HG03378 (cell line): ENCODE data around the gene KRT27.
"Not testable (repeated sequence)": the region's sequence is repeated elsewhere in the genome, so short reads cannot be mapped to it uniquely, and the experiment has no call there.

ENCODE experiments used
- ATAC-seq: cut with Tn5 transposase; IDR thresholded peaks from one replicate; pipeline ENCODE4 v1.9.1; 2021; ENCODE audit warnings: mild to moderate bottlenecking, moderate library complexity; ENCODE audit not compliant: unreplicated experiment

Gene KRT27, protein sequence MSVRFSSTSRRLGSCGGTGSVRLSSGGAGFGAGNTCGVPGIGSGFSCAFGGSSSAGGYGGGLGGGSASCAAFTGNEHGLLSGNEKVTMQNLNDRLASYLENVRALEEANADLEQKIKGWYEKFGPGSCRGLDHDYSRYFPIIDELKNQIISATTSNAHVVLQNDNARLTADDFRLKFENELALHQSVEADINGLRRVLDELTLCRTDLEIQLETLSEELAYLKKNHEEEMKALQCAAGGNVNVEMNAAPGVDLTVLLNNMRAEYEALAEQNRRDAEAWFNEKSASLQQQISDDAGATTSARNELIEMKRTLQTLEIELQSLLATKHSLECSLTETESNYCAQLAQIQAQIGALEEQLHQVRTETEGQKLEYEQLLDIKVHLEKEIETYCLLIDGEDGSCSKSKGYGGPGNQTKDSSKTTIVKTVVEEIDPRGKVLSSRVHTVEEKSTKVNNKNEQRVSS

DNA sequence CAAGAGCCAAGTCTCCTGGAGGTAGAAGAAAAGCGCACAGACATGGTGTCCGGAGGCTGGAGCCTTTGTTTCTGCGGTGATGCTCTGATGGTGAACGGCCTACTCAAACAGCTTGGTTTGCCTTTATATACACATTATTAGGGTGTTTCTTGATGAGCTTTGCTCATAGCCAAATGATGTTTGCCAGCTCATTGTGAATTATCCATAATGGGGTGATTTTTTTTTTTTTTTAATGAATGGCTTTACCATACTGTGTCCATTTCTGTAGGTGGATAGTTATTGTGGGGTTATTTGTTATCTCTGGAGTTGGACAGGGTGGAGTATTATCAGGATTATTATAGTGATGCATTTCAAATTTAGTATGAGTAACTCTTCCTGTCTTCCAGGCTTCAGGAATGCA lies at the start of gene KRT27:
Gene KRT27 (minus strand): TSS at position 101 of the 400 bp plus-strand sequence. CDS start 57 bp downstream, at position 44.
- ATAC-seq, result no peak

DNA sequence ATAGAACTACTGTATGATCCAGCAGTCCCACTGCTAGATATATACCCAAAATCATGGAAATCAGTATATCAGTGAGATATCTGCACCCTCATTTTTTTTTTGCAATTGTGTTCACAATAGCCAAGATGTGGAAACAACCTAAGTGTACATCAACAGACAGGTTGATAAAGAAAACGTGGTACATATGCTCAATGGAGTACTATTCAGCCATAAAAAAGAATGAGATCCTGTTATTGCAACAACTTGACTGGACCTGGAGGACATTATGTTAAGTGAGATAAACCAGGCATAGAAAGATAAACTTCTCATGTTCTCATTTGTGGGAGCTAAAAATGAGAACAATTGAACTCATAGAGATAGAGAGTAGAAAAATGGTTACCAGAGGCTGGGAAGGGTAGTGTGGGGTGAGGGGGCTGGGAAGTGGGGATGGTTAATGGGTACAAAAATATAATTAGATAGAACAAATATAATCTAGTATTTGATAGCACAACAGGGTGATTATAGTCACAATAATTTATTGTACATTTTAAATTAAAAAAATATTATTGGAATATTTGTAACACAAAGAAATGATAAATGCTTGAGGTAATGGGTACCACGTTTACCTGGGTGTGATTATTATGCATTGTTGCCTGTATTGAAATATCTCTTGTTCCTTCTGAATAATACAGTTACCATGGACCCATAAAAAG lies 47.9 kb upstream of the KRT27 start:
- no peak for ATAC-seq

DNA sequence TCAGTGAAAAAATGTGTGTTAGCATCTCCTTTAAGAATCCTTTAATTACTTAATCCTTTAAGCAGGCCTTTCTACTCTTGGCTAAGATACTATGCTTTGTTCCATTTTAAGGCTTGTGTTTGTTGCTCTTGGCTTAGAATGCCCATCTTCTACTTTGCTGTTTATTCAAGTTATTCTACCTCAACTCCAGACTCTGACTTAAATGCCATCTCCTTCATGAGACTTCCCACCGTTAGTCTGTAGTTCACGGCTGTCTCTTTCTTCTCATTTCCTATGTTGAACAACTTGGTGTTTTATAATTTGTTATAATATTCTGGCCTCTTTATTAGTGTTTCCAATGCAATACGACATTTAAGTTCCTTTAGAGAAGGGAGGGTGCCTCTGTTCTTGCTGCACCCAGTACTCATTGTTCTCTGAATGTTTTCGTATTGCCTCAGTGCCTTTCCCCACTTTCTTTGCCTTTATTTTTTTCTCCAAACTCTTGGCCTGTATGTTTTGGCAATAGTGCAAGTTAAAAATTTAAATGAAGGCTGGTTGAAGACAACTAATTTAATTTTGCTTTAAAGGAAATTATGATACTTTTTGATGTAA lies 46.2 kb upstream of the KRT27 start:
- no peak for ATAC-seq

DNA sequence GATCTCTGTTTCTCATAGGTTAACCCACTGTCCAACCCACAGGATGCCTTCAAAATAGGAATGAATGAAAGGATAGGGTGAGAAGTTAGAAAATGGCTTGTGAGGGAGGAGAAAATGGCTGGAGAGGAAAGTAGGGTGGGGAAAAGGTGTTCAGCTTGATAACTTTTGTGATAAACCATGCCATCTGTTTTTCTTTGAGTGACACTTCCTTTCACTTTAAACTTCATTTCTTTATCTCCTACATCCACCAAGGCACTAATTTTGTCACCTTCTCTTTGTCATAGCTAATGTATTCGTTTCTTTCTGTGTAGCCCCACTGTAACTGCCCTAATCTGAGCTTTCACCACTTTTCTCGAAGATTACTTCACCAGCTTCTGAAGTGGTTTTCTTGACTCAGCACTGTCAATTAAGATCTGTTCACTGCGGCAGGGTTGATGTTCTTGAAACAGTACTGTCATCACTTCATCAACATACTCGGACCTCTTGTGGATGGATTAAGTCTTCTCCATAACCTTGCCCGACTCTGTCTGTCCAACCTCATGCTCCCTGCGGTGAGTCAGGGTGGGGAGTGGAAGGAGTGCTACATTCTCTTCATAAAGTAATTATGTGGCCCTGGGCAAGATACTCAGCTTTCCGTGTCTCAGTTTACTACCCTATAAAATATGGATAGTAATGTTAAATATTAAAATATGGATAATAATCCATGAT lies 45.5 kb upstream of the KRT27 start:
- ATAC-seq, result no peak

DNA sequence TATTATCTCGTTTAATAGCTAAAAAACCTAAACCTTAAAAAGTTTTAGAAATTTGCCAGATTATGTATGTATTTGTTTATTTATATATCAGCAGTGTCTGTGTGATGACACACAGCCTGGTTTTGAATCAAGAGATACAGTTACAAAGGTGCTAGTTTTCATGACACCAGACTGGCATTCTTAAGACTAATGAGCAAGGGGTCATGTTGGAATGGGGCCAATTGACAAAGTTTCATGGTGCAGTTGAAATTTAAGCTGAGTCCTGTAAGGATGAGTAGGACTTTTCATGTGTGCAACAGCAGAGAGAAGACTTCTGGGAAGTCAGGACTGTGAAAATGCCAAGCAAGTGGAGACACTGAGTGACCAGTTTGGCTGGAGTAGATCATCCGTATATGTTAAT lies 43.2 kb upstream of the KRT27 start:
- no peak for ATAC-seq

DNA sequence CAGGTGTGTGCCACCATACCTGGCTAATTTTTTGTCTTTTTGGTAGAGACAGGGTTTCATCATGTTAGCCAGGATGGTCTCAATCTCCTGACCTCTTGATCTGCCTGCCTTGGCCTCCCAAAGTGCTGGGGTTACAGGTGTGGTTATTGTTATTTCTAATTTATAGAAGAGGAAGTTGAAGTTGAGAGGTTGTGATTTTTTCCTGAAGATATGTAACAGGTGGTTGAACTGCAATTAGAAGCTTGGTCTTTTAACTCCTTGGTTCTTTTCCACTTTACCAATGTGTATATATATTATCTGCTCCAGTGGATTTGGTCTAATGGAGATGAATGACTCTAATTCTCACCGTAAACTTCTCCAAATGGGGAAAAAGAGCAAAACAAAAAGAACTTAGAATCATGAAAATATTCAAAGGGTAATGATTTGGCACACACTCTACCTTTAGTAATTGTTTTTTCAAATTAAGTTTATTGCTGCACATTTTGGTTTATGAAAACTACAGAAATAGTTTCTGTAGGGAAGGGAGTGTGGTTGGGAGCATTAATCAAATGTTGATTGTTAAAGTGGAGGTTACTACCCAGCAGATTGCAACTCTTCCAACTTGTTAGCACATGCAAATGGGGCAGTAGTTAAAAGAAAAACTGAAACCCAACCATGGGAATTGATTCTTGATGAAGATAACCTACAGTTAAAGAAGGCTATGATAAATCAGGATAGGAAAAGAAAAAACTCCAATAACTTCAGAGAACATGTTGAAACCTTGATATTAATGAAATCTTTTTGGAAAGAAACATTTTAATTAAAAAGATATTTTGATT lies 41.9 kb upstream of the KRT27 start:
- ATAC-seq, result no peak

DNA sequence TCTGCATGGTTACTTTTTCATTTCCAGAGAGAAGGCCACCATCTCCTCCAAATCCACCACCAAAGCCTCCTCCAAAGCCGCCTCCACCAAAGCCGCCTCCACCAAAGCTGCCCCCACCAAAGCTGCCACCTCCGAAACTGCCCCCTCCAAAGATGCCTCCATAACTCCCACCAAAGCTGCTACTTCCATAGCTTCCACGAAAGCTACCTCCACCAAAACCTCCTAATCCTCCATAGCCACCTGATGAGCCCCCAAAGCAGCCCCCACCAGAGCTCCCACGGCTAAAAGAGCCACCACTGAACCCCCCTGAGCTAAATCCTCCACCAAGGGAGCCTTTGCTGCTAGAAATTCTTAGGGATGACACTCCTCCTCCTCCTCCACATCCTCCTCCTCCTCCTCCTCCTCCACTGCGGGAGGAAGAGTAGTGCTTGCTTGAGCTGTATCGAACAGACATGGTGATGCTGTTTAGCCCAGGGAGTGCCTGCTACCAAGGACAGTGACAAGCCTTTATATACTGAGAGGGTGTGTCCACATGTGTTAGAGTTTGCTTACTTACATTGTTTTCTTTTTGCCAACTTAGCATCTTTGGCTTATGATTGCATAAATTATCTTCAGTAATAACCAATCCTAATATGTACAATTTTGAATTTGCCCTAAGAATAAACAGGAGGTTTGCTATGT lies 39.9 kb upstream of the KRT27 start, which contains the start of gene KRT10:
Gene KRT10 (minus strand): TSS at position 483 of the 681 bp plus-strand sequence. CDS start 29 bp downstream, at position 454.
- ATAC-seq, result no peak

DNA sequence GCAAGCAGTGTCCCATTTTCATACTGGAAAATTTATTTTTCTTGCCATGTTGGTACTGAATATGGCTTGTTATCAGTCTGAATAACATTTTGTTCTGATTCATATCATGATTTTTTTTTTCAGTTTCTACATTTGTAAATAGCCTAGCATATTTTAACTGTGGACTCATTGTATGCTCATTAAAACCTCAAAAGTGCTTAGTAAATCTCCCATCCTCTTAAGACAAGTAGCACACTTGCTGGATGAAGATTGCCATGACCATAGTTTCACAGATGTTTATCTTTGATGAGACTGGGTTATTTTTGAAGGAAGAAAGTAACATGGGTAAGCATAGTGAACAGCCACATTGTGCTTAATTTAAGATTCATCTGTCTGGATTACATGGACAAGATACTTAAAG lies 39.2 kb upstream of the KRT27 start:
- no peak for ATAC-seq

DNA sequence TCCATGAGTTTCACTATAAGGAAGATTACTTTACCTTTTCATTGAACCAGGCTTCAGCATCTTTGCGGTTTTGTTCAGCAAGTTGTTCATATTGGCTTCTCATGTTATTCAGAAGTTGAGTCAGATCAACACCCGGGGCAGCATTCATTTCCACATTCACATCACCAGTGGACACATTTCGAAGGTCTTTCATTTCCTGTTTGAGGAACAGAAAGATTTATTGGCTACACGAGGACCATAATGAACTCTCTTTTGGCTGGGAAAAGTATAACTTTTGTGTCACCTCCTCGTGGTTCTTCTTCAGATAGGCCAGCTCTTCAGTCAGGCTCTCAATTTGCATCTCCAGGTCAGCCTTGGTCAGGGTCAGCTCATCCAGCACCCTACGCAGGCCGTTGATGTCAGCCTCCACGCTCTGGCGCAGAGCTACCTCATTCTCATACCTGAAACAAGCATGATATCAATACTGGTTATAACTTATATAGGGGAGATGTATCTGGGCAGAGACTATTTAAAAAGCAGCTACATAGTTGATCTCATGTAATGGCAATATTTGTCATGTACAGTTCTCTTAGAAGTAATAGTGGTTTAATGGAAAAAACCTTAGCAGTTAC lies 38.0 kb upstream of the KRT27 start:
- ATAC-seq, result no peak

DNA sequence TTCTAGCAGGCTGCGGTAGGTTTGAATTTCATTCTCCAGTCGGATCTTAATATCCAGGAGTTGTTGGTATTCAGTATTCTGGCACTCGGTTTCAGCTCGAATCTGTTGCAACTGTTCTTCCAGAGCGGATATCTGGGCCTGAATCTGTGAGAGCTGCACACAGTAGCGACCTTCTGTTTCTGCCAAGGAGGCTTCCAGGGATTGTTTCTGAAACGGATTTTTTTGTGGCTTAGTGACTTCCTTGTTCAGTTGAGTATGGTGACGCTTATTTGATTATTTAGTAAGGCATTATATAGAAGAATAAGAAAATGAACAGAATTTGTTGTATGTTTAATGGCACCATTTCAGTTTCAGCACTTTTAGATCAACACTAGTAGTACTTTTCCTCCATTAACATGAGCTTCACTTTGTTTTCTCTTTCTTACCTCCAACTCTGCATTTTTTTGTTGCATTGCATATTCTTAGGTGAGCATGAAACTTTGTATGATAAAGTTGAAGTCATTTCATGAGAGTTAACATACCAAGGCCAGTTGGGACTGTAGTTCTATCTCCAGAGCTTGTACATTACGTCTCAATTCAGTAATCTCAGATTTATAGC lies 37.3 kb upstream of the KRT27 start:
- ATAC-seq, result no peak

DNA sequence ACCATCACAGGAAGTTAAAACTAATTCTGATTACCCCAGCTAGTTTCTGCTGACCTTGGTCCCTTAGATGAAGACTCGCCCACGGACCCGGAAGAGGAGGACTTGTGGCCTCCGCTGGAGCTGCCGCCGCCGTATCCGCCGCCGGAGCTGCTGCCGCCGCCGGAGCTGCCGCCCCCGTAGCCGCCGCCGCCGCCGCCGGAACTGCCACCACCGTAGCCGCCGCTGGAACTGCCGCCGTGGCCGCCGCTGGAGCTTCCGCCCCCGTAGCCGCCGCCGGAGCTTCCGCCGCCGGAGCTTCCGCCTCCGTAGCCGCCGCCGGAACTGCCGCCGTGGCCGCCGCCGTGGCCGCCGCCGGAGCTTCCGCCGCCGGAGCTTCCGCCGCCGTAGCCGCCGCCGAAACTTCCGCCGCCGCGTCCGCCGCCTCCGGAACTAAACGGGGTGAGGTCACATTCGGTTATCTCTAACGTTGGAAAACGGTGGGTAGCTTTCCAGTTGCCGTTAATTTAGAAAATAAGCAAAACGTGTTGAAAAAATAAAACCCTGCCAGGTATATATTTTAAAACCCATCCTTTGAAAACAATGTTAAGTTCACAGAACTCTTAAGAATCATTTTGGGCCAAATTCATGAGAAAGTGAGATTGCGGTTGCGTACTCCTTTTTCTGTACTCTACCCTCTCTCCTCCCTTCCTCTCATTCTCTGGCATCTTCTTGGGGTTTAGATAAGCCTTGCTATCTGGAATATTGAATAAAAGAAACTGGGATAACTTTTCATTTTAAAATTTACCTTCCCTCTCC lies 36.6 kb upstream of the KRT27 start:
- ATAC-seq, result peak; percentile 52

DNA sequence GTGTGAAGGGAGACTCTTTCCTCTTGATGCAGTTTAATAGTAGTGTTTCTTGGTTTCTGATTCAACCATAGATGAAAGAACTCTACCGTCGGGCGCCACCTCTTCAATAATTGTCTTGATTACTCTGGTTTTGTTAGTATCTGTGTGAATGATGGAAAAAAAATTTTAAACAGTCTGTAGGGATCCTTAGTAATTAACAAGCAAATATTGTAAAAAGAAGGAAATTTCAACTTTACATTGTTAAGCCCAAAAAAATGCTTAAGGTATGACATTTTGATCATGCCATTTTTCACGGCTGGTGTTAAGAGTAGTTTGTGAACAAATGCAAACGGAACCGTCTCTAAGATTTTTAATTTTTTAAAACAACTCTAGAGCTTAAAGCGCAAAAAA lies 36.0 kb upstream of the KRT27 start:
- no peak for ATAC-seq

DNA sequence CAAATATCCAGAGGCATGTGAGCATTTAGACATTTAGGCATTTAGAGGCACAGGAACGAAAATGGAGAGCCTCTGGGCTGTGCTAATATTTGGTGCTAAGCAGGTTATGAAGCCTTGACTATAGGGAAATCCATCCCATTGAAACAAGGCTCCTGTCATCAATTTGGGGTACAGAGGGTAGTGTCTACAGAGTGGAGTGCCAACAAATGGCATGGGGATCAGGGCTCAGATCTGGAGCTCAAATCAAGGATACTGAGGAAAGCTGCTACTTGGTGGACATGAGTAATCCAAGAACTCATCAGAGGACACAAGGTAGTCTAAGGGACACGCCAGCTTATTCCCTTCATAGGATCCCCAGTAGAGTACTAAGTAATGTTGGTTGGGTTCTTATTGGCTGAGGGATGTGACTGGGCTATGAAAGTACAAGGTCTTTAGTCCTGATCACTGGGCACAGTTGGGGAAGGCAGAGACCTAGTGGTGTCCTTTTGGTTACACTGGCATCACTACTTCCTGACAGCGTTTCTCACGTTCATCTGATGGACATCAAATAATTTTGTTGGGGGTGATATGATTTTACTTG lies 34.8 kb upstream of the KRT27 start:
- ATAC-seq, result no peak

DNA sequence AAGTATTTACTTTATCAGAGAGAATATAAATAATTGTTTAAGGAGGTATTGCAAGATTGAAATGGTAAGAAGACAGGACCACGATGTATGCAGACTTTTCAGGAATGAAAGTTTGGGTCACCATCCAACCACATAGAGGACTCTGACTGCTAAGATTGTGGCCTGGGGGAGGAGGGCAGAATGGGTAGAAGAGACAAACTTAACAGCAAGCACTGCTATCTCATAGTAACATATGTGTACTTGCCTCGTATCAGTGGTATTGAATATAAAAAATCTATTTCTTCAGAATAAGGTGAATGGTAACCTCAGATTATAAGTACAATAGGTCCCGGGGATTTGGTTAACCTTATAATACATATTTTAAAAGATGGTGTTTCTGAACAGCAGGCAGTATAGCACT lies 34.2 kb upstream of the KRT27 start:
- no peak for ATAC-seq

DNA sequence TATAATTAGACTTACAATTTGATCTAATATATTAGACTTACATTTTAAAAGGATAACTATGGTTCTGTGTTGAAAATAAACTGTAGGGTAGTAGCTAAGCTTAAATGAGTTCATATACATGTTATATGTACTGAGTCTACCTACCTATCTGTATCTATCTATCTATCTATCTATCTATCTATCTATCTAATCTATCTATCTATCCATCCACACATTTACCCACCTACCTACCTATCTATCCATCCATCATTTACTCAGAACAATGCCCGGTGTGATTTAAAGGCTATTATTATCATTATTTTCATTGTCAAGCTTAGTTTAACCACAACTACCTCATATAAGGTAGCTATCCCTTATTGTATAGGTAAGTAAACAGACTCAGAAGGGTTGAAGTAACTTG lies 33.0 kb upstream of the KRT27 start:
- ATAC-seq, result no peak

DNA sequence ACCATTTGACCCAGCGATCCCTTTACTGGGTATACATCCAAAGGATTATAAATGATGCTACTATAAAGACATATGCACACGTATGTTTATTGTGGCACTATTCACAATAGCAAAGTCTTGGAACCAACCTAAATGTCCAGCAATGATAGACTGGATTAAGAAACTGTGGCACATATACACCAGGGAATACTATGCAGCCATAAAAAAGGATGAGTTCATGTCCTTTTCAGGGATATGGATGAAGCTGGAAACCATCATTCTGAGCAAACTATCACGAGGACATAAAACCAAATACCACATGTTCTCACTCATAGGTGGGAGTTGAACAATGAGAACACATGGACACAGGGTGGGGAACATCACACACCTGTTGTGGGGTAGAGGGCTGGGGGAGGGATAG lies 32.3 kb upstream of the KRT27 start:
- not testable (repeated sequence) for ATAC-seq

DNA sequence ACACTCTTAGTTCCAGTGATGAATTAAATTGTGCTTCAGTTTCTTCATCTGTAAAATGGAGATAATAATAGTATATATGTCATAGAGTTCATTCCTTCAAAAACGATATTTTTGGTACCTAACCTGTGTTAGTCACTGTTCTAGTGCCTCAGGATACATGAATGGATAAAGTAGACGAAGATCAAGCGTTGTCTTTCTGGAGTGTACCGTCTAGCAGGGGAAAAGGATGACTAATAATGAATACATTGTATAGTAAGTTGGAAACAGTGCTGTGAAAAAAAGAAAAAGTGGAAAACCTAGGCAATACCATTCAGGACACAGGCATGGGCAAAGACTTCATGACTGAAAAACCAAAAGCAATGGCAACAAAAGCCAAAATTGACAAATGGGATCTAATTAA lies 31.5 kb upstream of the KRT27 start:
- no peak for ATAC-seq

DNA sequence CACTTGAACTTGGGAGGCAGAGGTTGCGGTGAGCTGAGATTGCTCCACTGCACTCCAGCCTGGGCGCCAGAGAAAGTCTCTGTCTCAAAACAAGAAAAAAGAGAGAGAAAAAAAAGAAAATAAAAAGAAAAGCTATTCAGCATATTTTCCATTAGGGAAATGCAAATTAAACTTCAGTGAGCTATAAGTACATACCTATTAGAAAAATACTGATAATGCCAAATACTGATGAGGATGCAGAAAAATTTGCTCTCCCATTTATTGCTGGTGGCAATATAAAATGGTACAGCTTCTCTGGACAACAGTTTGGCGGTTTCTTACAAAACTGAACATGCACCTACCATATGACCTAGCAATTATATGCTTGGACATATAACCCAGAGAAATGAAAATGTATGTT lies 30.3 kb upstream of the KRT27 start:
- no peak for ATAC-seq
